A673 (cell line): ENCODE measurements around the gene NOL12. TPM values are rescaled to one million over a fixed set of nuclear protein-coding genes. Genes with fewer than 3 reads are reported as not detected.

Experiments
- BruUV-seq: library from RNA; stranded (reverse); fragments of 400-500 nt; replicated peaks from 2 replicates; lab custom pipeline; 2021; lab: Mats Ljungman, UMichigan
- CTCF ChIA-PET: fragments of 300-600 bp; sonication (Branson Sonifier 250); formaldehyde crosslinking; loops from one replicate; lab custom pipeline; 2022; ENCODE audit warnings: antibody characterized with exemption; lab: Charles Lee
- POLR2A ChIA-PET: fragments of 300-600 bp; sonication (Branson Sonifier 250); formaldehyde crosslinking; loops from one replicate; lab custom pipeline; 2022; ENCODE audit warnings: antibody characterized with exemption; ENCODE audit not compliant: low non-redundant PET; lab: Charles Lee
- DNase-seq: peaks from one replicate; pipeline ENCODE4 v3.0.0-alpha.2; 2015; ENCODE audit warnings: low spot score
- H3K27ac ChIP-seq: fragments of 200-600 bp; sonication (generic); 2 replicates; pipeline ENCODE4 v1.5.1; 2016; ENCODE audit warnings: mixed run types, low read depth, mild to moderate bottlenecking, mixed read lengths, antibody characterized with exemption, low read length; ENCODE audit not compliant: poor library complexity, severe bottlenecking
- H3K27me3 ChIP-seq: fragments of 200-600 bp; sonication (generic); replicated peaks from 2 replicates; pipeline ENCODE4 v1.6.1; 2017; ENCODE audit warnings: mixed run types, low read depth, mild to moderate bottlenecking, mixed read lengths, antibody characterized with exemption, low read length; ENCODE audit not compliant: insufficient read depth, poor library complexity
- H3K36me3 ChIP-seq: fragments of 200-600 bp; sonication (generic); 2 replicates; pipeline ENCODE4 v1.6.1; 2016; ENCODE audit warnings: mixed run types, mild to moderate bottlenecking, mixed read lengths, antibody characterized with exemption, low read length; ENCODE audit not compliant: insufficient read depth, poor library complexity, severe bottlenecking
- H3K4me1 ChIP-seq: fragments of 200-600 bp; sonication (generic); 2 replicates; pipeline ENCODE4 v1.6.1; 2017; ENCODE audit warnings: mixed run types, mild to moderate bottlenecking, mixed read lengths, antibody characterized with exemption, low read length; ENCODE audit not compliant: insufficient read depth, poor library complexity, severe bottlenecking
- H3K4me3 ChIP-seq: fragments of 200-600 bp; sonication (generic); 2 replicates; pipeline ENCODE4 v1.5.1; 2016; ENCODE audit warnings: low read depth, mixed run types, mild to moderate bottlenecking, mixed read lengths, low read length; ENCODE audit not compliant: poor library complexity, severe bottlenecking
- H3K9me3 ChIP-seq: fragments of 200-600 bp; sonication (generic); 2 replicates; pipeline ENCODE4 v1.6.1; 2016; ENCODE audit warnings: mixed run types, low read depth, mild to moderate bottlenecking, mixed read lengths, antibody characterized with exemption, low read length; ENCODE audit not compliant: poor library complexity, severe bottlenecking
- CTCF ChIP-seq: fragments of 300-800, 200-600 bp; sonication (generic); conservative IDR thresholded peaks from 2 replicates; pipeline ENCODE4 v1.5.1; 2017; ENCODE audit warnings: low read depth, mild to moderate bottlenecking, antibody characterized with exemption, low read length, moderate library complexity, mixed read lengths
- EZH2 ChIP-seq: fragments of 200-600 bp; sonication (generic); IDR thresholded peaks from 2 replicates; pipeline ENCODE4 v1.6.1; 2017; ENCODE audit warnings: borderline replicate concordance, low read depth, mild to moderate bottlenecking, mixed read lengths, antibody characterized with exemption, low read length; ENCODE audit not compliant: poor library complexity, severe bottlenecking
- intact Hi-C: fragments of 100-400 bp; cut with micrococcal nuclease; formaldehyde crosslinking; loops from one replicate; pipeline ENCODE4 v1.10.0; 2022; ENCODE audit not compliant: unreplicated experiment
- total RNA-seq: library from RNA; stranded (reverse); gene quantifications from 2 replicates; pipeline ENCODE4 v1.2.3, GENCODE V29; 2021

Gene NOL12
- total RNA-seq, 1 experiment from 2014 or later: 51.9 TPM

- H3K36me3 ChIP-seq: no peaks in the 10 kb centered on the region
- peaks cover 20% of the 10 kb centered on the region for H3K4me1 ChIP-seq
- DNase-seq: no peak
- intact Hi-C loops: no loop called here
- TF ChIP-seq CTCF: no peak
- TF ChIP-seq EZH2: no peak
- H3K27ac ChIP-seq: no peak overlapping the region
- POLR2A ChIA-PET: no interaction called here
- CTCF ChIA-PET: no interaction called here
- no peaks in the 10 kb centered on the region for H3K27me3 ChIP-seq
- H3K9me3 ChIP-seq: no peaks in the 10 kb centered on the region
- BruUV-seq: no TSS peak
- no peak overlapping the region for H3K4me3 ChIP-seq
These were observed 53.5 kb downstream of the NOL12 start for GRCh38 chr22:37739611-37740049.

GRCh38 chr22:37740455-37741311 lies 54.5 kb downstream of the NOL12 start:
- no TSS peak for BruUV-seq
- Histone ChIP-seq H3K4me1 (peaks cover 20% of the 10 kb centered on the region), H3K9me3 (no peaks in the 10 kb centered on the region), H3K4me3 (no peak overlapping the region), H3K36me3 (no peaks in the 10 kb centered on the region), H3K27ac (peak overlapping the region; percentile 42), H3K27me3 (no peaks in the 10 kb centered on the region)
- ChIA-PET POLR2A (interaction anchor here (0.5 to 0.6 kb wide), 2 partner anchors 27 to 357 kb away, joined by 3 to 4 read pairs; no protein-coding TSS in a partner anchor), CTCF (no interaction called here)
- intact Hi-C loops: no loop called here
- DNase-seq: no peak
- TF ChIP-seq CTCF: no peak
- no peak for TF ChIP-seq EZH2

DNA sequence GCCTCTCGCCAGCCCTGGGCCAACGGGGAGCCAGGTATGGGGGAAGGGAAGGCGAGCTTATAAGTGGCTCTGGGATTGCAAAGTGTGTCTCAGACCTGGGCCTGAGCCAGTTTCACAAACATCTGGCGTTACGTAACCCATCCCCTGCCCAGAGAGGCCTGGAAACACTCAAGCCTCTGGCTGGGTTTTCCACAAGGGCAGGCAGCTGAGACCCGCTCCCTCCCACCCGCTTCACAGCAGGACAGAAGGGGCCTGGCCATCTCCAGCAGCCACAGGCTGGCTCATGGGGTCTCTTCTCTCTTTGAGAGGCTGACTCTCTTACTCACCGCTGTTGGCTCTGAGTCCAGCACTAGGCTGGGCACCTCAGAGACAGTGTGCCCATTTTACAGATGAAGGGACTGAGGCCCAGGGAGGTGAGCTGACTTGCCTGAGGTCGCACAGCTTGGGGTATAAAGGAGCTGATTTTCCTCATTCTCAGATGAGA lies 55.2 kb downstream of the NOL12 start:
- CTCF ChIA-PET: no interaction called here
- no peaks in the 10 kb centered on the region for H3K9me3 ChIP-seq
- POLR2A ChIA-PET: interaction anchor here (0.5 kb wide), 1 partner anchor 26 kb away, joined by 4 read pairs; no protein-coding TSS in a partner anchor
- no peaks in the 10 kb centered on the region for H3K36me3 ChIP-seq
- no peaks in the 10 kb centered on the region for H3K27me3 ChIP-seq
- no peak for TF ChIP-seq CTCF
- peak overlapping the region; percentile 42 for H3K27ac ChIP-seq
- peaks cover 20% of the 10 kb centered on the region for H3K4me1 ChIP-seq
- intact Hi-C loops: no loop called here
- peak; percentile 86 for DNase-seq
- no peak overlapping the region for H3K4me3 ChIP-seq
- BruUV-seq: no TSS peak
